ENCODE data around the gene TOR1B.

The TOR1B gene

DNA sequence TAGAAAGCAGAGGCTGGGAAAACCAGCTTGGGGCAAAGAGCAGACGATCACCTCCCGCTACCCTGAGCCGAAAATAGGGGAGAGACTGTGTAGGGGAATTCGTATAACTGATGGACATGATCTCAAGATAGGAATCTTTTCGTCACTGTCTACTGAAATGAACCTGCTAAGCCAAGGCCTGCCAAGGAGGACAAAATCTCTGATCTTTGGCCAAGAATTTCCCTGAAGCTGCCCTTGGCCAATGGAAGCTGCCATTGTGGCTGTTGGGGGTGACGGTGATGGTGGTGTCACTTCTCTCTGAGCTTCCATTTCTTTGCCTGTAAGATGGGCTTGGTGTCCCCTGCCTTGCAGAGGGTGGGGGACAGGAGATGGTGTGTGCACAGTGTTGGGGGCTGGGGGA is 46.8 kb upstream of the TOR1B start (continued):
- TF ChIP-seq TSHZ2 (CRISPR knock-in tag; IDR thresholded peaks at IDR 0.05) = no peak
- no peak for TF ChIP-seq ZFP3 (CRISPR knock-in tag; IDR thresholded peaks at IDR 0.05)
- TF ChIP-seq OSR1 (CRISPR knock-in tag; IDR thresholded peaks at IDR 0.05) = no peak
- TF ChIP-seq ZFP30 (CRISPR knock-in tag; IDR thresholded peaks at IDR 0.05) = no peak
- TF ChIP-seq CSDC2 (CRISPR knock-in tag; IDR thresholded peaks at IDR 0.05) = no peak
- no peak for TF ChIP-seq RARB (CRISPR knock-in tag; IDR thresholded peaks at IDR 0.05)

DNA sequence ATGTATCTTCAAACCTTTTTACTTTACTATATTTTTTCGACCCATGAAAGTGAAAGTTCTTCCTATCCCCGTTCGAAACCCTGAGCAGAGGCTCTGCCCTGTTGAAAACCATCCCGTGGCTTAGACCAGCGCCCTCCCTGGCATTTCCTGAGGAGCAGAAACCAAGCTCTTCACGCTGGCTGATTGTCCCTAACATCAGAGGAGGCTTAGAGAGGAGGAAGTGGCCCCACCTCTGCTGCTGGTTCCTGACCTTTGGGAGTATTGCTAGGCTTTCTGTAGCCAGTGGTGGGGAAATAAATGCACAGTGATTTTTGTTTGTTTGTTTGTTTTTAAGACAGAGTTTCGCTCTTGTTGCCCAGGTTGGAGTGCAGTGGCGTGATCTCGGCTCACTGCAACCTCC is 45.9 kb upstream of the TOR1B start:
- TF ChIP-seq ZNF565 (CRISPR knock-in tag; conservative IDR thresholded peaks at IDR 0.05; ENCODE audit: low read depth) (no peak), ARNTL (CRISPR knock-in tag; IDR thresholded peaks at IDR 0.05; ENCODE audit: borderline replicate concordance, low read depth) (no peak), TOX (CRISPR knock-in tag; IDR thresholded peaks at IDR 0.05; ENCODE audit: borderline replicate concordance) (no peak), CREB5 (CRISPR knock-in tag; IDR thresholded peaks at IDR 0.05; ENCODE audit: low read depth) (no peak), ISL1 (CRISPR knock-in tag; IDR thresholded peaks at IDR 0.05) (no peak), OSR1 (CRISPR knock-in tag; IDR thresholded peaks at IDR 0.05) (no peak), RARB (CRISPR knock-in tag; IDR thresholded peaks at IDR 0.05) (no peak), ZFP3 (CRISPR knock-in tag; IDR thresholded peaks at IDR 0.05) (no peak), ESRRG (CRISPR knock-in tag; IDR thresholded peaks at IDR 0.05) (no peak), TSHZ2 (CRISPR knock-in tag; IDR thresholded peaks at IDR 0.05) (no peak), TCF4 (CRISPR knock-in tag; IDR thresholded peaks at IDR 0.05; ENCODE audit: borderline replicate concordance) (no peak), ZNF8 (CRISPR knock-in tag; IDR thresholded peaks at IDR 0.05) (no peak), GLIS3 (CRISPR knock-in tag; IDR thresholded peaks at IDR 0.05) (no peak), SNAI2 (CRISPR knock-in tag; IDR thresholded peaks at IDR 0.05) (no peak)
- TF ChIP-seq, protein P1, sequence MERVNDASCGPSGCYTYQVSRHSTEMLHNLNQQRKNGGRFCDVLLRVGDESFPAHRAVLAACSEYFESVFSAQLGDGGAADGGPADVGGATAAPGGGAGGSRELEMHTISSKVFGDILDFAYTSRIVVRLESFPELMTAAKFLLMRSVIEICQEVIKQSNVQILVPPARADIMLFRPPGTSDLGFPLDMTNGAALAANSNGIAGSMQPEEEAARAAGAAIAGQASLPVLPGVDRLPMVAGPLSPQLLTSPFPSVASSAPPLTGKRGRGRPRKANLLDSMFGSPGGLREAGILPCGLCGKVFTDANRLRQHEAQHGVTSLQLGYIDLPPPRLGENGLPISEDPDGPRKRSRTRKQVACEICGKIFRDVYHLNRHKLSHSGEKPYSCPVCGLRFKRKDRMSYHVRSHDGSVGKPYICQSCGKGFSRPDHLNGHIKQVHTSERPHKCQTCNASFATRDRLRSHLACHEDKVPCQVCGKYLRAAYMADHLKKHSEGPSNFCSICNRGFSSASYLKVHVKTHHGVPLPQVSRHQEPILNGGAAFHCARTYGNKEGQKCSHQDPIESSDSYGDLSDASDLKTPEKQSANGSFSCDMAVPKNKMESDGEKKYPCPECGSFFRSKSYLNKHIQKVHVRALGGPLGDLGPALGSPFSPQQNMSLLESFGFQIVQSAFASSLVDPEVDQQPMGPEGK (CRISPR knock-in tag; IDR thresholded peaks at IDR 0.05; ENCODE audit: borderline replicate concordance) = no peak
- ATAC-seq = no peak

DNA sequence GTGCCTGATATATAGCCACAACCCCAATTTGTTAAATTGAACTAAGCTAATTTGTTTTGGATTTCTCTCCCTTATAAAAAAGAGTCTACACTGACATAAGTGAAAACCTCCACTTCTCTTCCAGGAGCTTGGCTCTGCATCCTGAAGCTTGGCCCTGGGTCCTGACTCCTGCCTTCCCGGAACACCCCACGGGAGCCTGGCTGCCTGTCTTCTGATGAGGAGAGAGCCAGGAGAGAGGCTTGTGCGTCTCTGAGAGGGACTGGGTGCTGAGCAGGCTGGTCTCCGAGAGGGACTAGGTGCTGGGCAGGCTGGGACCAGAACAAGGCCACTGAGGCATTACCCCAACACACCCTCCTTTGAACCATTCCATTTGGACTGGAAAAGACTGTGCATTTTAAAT is 43.7 kb upstream of the TOR1B start:
- TF ChIP-seq SNAI2 (CRISPR knock-in tag; IDR thresholded peaks at IDR 0.05) (no peak), RARB (CRISPR knock-in tag; IDR thresholded peaks at IDR 0.05) (no peak), BACH2 (CRISPR knock-in tag; IDR thresholded peaks at IDR 0.05; ENCODE audit: borderline replicate concordance) (no peak), ZNF565 (CRISPR knock-in tag; conservative IDR thresholded peaks at IDR 0.05; ENCODE audit: low read depth) (no peak), ISL1 (CRISPR knock-in tag; IDR thresholded peaks at IDR 0.05) (no peak), OSR1 (CRISPR knock-in tag; IDR thresholded peaks at IDR 0.05) (no peak), ARNTL (CRISPR knock-in tag; IDR thresholded peaks at IDR 0.05; ENCODE audit: borderline replicate concordance, low read depth) (no peak), TCF4 (CRISPR knock-in tag; IDR thresholded peaks at IDR 0.05; ENCODE audit: borderline replicate concordance) (no peak), ZNF8 (CRISPR knock-in tag; IDR thresholded peaks at IDR 0.05) (no peak), ZNF70 (CRISPR knock-in tag; IDR thresholded peaks at IDR 0.05) (no peak), TOX (CRISPR knock-in tag; IDR thresholded peaks at IDR 0.05; ENCODE audit: borderline replicate concordance) (no peak)
- TF ChIP-seq, protein P1 (CRISPR knock-in tag; IDR thresholded peaks at IDR 0.05; ENCODE audit: borderline replicate concordance) = no peak
- ATAC-seq = no peak
